K562 (cell line): ENCODE results near the gene FOXJ3. TPM values are rescaled to one million over a fixed set of nuclear protein-coding genes. Genes with fewer than 3 reads are reported as not detected.

Experiments used
- ATAC-seq: fragments of 200-7000 bp; cut with Tn5 transposase; 3 replicates; pipeline ENCODE4 v1.9.1; 2020; ENCODE audit warnings: moderate library complexity
- BruUV-seq: library from RNA; stranded (reverse); fragments of 400-500 nt; replicated peaks from 2 replicates; lab custom pipeline; 2021; lab: Mats Ljungman, UMichigan
- CTCF ChIA-PET: fragments of 300-600 bp; formaldehyde crosslinking; extraction: SDS; loops from one replicate; lab custom pipeline; 2021; ENCODE audit warnings: low intra/inter-chr PET ratio; lab: Yijun Ruan, JAX
- POLR2A ChIA-PET: fragments of 300-600, 350-650 bp; sonication (Branson Sonifier 250); formaldehyde crosslinking; extraction: SDS; loops from one replicate; lab custom pipeline; 2021; ENCODE audit warnings: antibody characterized with exemption, inconsistent platforms; lab: Yijun Ruan, JAX
- DNase-seq, 4 experiments: peaks; one replicate each; pipeline versions ENCODE4 v3.0.0 to v3.0.0-alpha.2; 2011 to 2018; ENCODE audit warnings: low spot score in 3 of 4, mixed read lengths in 3 of 4; ENCODE audit errors: extremely low read depth in 1 of 4
- FAIRE-seq: peaks from 2 replicates; lab custom pipeline; 2011; peaks lifted over from hg19 to GRCh38; lab: Jason Lieb, UNC
- H2AFZ ChIP-seq: 2 replicates; pipeline ENCODE4 v1.6.0; 2011; ENCODE audit warnings: low read depth, low read length, control low read depth, inconsistent platforms
- H3K27ac ChIP-seq: fragments of 200-600 bp; 3 replicates; pipeline ENCODE4 v1.8.0; 2011; ENCODE audit warnings: low read depth, mild to moderate bottlenecking, control low read depth, inconsistent platforms, low read length, moderate library complexity, mixed read lengths; ENCODE audit errors: extremely low read depth
- H3K27me3 ChIP-seq, 2 experiments: fragments of 300-600 bp in 1 of 2; 2 replicates in 1 of 2; 3 replicates in 1 of 2; pipeline versions ENCODE4 v1.6.0 to v1.8.0; 2011; ENCODE audit warnings: inconsistent platforms in 2 of 2, low read length in 2 of 2, mild to moderate bottlenecking in 1 of 2, mixed read lengths in 1 of 2, moderate library complexity in 1 of 2; ENCODE audit not compliant: control insufficient read depth in 2 of 2, insufficient read depth in 2 of 2
- H3K36me3 ChIP-seq: fragments of 300-600 bp; 3 replicates; pipeline ENCODE4 v1.8.0; 2011; ENCODE audit warnings: mild to moderate bottlenecking, low read length, inconsistent platforms; ENCODE audit not compliant: control insufficient read depth, insufficient read depth
- H3K4me1 ChIP-seq, 2 experiments: fragments of 200-600 bp in 1 of 2; replicated peaks in 1 of 2; 2 replicates in 1 of 2; 3 replicates in 1 of 2; pipeline versions ENCODE4 v1.5.1 to v1.8.0; 2011; ENCODE audit warnings: inconsistent platforms in 2 of 2, low read length in 2 of 2, mild to moderate bottlenecking in 1 of 2, mixed read lengths in 1 of 2, moderate library complexity in 1 of 2; ENCODE audit not compliant: control insufficient read depth in 2 of 2, insufficient read depth in 2 of 2
- H3K4me2 ChIP-seq: 2 replicates; pipeline ENCODE4 v1.6.1; 2011; ENCODE audit warnings: low read length, control low read depth, inconsistent platforms, mixed read lengths; ENCODE audit not compliant: insufficient read depth
- H3K4me3 ChIP-seq: fragments of 200-600 bp; sonication (generic), shearing (Covaris generic); 2 replicates; pipeline ENCODE4 v1.5.1; 2016; ENCODE audit warnings: control low read depth, inconsistent platforms
- H3K79me2 ChIP-seq: fragments of 200-600 bp; 3 replicates; pipeline ENCODE4 v1.8.0; 2011; ENCODE audit warnings: low read length, inconsistent platforms; ENCODE audit not compliant: control insufficient read depth, insufficient read depth
- H3K9ac ChIP-seq, 2 experiments: 2 replicates each; pipeline versions ENCODE4 v1.6.0 to v1.6.1; 2011; ENCODE audit warnings: low read depth in 2 of 2, low read length in 2 of 2, control low read depth in 1 of 2, inconsistent platforms in 1 of 2, mild to moderate bottlenecking in 1 of 2, mixed read lengths in 1 of 2; ENCODE audit not compliant: insufficient read depth in 1 of 2
- H3K9me1 ChIP-seq: one replicate; pipeline ENCODE4 v1.6.0; 2011; ENCODE audit warnings: inconsistent platforms, mild to moderate bottlenecking, low read length, moderate library complexity; ENCODE audit not compliant: control insufficient read depth, insufficient read depth
- H3K9me3 ChIP-seq: replicated peaks from 2 replicates; pipeline ENCODE4 v1.5.1; 2011; ENCODE audit warnings: low read depth, low read length, inconsistent platforms; ENCODE audit not compliant: control insufficient read depth, insufficient read depth
- H4K20me1 ChIP-seq: replicated peaks from 2 replicates; pipeline ENCODE4 v1.6.1; 2011; ENCODE audit warnings: low read length, inconsistent platforms, mixed read lengths; ENCODE audit not compliant: control insufficient read depth, insufficient read depth
- BACH1 ChIP-seq: fragments of 200-800 bp; sonication (Bioruptor generic); IDR thresholded peaks from 2 replicates; pipeline ENCODE4 v1.6.1; 2016; ENCODE audit warnings: missing genetic modification characterization, missing compliant biosample characterization
- HDAC6 ChIP-seq: IDR thresholded peaks from 2 replicates; pipeline ENCODE4 v1.6.1; 2012; ENCODE audit warnings: low read depth, mild to moderate bottlenecking, control low read depth, inconsistent platforms, low read length, moderate library complexity
- HDAC8 ChIP-seq: fragments of 450-650 bp; IDR thresholded peaks from 2 replicates; pipeline ENCODE4 v1.6.1; 2016; ENCODE audit warnings: mild to moderate bottlenecking, missing genetic modification characterization, moderate library complexity, missing compliant biosample characterization
- NFIC ChIP-seq: fragments of 450-650 bp; IDR thresholded peaks from 2 replicates; pipeline ENCODE4 v1.6.1; 2017; ENCODE audit warnings: mild to moderate bottlenecking, inconsistent platforms
- PHB2 ChIP-seq: fragments of 450-650 bp; IDR thresholded peaks from 2 replicates; pipeline ENCODE4 v1.6.1; 2017; ENCODE audit warnings: low read depth
- POU5F1 ChIP-seq: fragments of 150-350 bp; IDR thresholded peaks from 2 replicates; pipeline ENCODE4 v1.6.1; 2014; ENCODE audit warnings: borderline replicate concordance, low read length, low read depth, mild to moderate bottlenecking; ENCODE audit not compliant: partially characterized antibody
- ZBTB7A ChIP-seq: IDR thresholded peaks from 2 replicates; pipeline ENCODE4 v1.6.1; 2011; ENCODE audit warnings: low read depth, mild to moderate bottlenecking, low read length, moderate library complexity, borderline replicate concordance; ENCODE audit not compliant: control insufficient read depth
- WGBS: fragments of 100-300 bp; shearing (Covaris generic); methylation state at CpG from one replicate; pipeline ENCODE4 v1.1.6; 2016; ENCODE audit warnings: low coverage, mixed read lengths; ENCODE audit not compliant: insufficient coverage; ENCODE audit errors: missing lambda C conversion rate; 5-methylcytosine and 5-hydroxymethylcytosine counted together
- in situ Hi-C: fragments of 300-500 bp; cut with MboI; formaldehyde crosslinking; loops from 4 replicates; pipeline ENCODE4 v1.15.0; 2018; ENCODE audit warnings: inconsistent platforms, mixed read lengths
- intact Hi-C: fragments of 100-400 bp; cut with micrococcal nuclease; formaldehyde crosslinking; loops from 2 replicates; pipeline ENCODE4 v1.14.2; 2022
- polyA plus RNA-seq, 8 experiments: library from polyadenylated mRNA; depleted of rRNA in 4 of 8; stranded (reverse) in 5 of 8; unstranded in 3 of 8; fragments of >200 nt; fragmentation: Nextera tagmentation in 2 of 8; fragmentation: Illumina TruSeq in 1 of 8; extraction: Ambion mirVana in 2 of 8; extraction: Trizol in 1 of 8; gene quantifications; 2 replicates each; pipeline versions ENCODE4 v1.2.1 to v1.2.3, GENCODE V29; 2011 to 2014; ENCODE audit warnings: inconsistent platforms in 1 of 8, missing spikeins in 1 of 8
- total RNA-seq, 7 experiments: library from RNA; depleted of rRNA in 6 of 7; stranded (reverse); fragments of >200 nt in 6 of 7; fragmentation: Illumina TruSeq in 2 of 7; extraction: Trizol in 2 of 7; gene quantifications; 2 replicates each; pipeline versions ENCODE4 v1.2.1 to v1.2.3, GENCODE V29; 2011 to 2021; ENCODE audit warnings: low replicate concordance in 1 of 7

Gene FOXJ3
- total and polyA plus RNA-seq, 9 of the 15 experiments (the other 6 are each of a cell fraction or from before 2014, with no cell fraction given) = 8.7 to 35.3 (median 23.4) TPM

DNA sequence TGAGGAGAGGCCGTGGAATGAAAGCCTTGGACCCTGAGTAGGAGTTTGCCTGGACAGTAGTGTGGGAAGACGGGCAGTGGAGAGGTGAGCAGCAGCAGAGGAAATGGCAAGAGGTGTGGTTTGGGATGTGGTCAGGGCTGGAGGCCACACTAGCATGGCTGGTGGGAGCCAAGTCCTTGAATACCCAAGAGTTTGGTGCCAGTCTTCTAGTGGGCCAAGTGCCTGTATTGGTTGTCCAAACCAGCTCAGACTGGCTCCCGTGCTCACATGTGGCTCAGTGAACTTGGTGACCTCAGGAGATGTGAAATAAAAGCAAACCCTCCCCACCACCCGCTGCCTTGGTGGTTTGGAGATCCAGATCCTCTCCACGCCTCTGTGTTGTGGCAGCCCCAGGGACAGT, 172.9 kb downstream of the FOXJ3 start (continued):
- no peak for TF ChIP-seq HDAC8 (tag)

DNA sequence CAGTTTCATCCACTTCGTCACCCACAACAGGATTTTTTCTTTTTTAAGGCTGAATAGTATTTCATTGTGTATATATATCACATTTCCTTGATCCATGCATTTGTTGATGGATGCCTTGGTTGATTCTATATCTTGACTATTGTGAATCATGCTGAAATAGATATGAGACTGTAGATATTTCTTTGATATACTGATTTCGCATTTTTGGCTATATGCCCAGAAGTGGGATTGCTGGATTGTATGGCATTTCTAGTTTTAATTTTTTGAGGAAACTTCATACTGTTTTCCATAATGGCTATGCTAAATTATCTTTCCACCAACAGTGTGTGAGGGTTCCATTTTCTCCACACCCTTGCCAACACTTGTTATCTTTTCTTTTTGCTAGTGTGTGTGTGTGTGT, 176.8 kb downstream of the FOXJ3 start:
- in situ Hi-C loops = no loop called here
- DNase-seq = no peak
- Histone ChIP-seq H3K27me3 (peaks cover 30 to 54% of the 10 kb centered on the region in 2 experiments; a peak in 4 of 5 replicates), H2AFZ (no peak overlapping the region), H3K4me2 (no peak overlapping the region), H3K4me3 (no peak overlapping the region), H3K9me3 (no peaks in the 10 kb centered on the region), H3K4me1 (peaks cover 0 to 5% of the 10 kb centered on the region in 2 experiments; a peak in 1 of 5 replicates), H3K36me3 (no peaks in the 10 kb centered on the region), H3K9me1 (no peaks in the 10 kb centered on the region), H3K9ac (no peak overlapping the region), H3K79me2 (no peaks in the 10 kb centered on the region), H3K27ac (no peak overlapping the region), H4K20me1 (no peaks in the 10 kb centered on the region; the same call in none of the 2 replicates)
- WGBS = 0% methylated on average over 2 of the region's 2 CpGs
- no TSS peak for BruUV-seq
- FAIRE-seq = no peak
- CTCF ChIA-PET = no interaction called here
- POLR2A ChIA-PET = interaction anchor here (0.6 kb wide), 1 partner anchor 664 kb away, joined by 5 read pairs; no protein-coding TSS in a partner anchor
- TF ChIP-seq PHB2 = no peak
- TF ChIP-seq HDAC6 = no peak
- no peak for TF ChIP-seq ZBTB7A
- no peak for TF ChIP-seq POU5F1
- TF ChIP-seq BACH1 (tag) = no peak
- peak; percentile 58 for TF ChIP-seq NFIC
- ATAC-seq = no peak
- intact Hi-C loops = no loop called here
